ENCODE measurements around the gene ZNF492. TPM values are rescaled to one million over a fixed set of nuclear protein-coding genes. Genes with fewer than 3 reads are reported as not detected.
"Not testable (repeated sequence)": the region's sequence is repeated elsewhere in the genome, so short reads cannot be mapped to it uniquely, and the experiment has no call there.

Gene ZNF492
- not detected in 2 replicates for total RNA-seq (2013; cell fraction: nucleolus; rRNA removed)
- total RNA-seq (2014; rRNA removed) (not detected in 2 replicates), total RNA-seq (2014; rRNA removed; fragmentation: Illumina TruSeq; extraction: Trizol) (not detected in 2 replicates), total RNA-seq (2021) (not detected in 2 replicates), polyA plus RNA-seq (2011; rRNA removed) (not detected in 2 replicates), polyA plus RNA-seq (2014; fragmentation: Illumina TruSeq; extraction: Trizol) (not detected in 2 replicates), polyA plus RNA-seq (2014; fragmentation: Nextera tagmentation; extraction: Ambion mirVana) (not detected), polyA plus RNA-seq (2014; rRNA removed) (not detected in 2 replicates), polyA plus RNA-seq (2016; fragmentation: Nextera tagmentation; extraction: Ambion mirVana) (not detected), polyA minus RNA-seq (2011; rRNA and poly(A)+ RNA removed) (not detected in 2 replicates), Bru-seq, nascent RNA (not detected), BruChase-seq, experiment 1, labeled RNA remaining after a 6-hour chase (not detected), BruChase-seq, experiment 2, labeled RNA remaining after a 2-hour chase (not detected)
- not detected for polyA plus RNA-seq (2011; ENCODE audit: low read depth)
- polyA plus RNA-seq (2011; cell fraction: cytosol; rRNA removed), result not detected in 2 replicates
- not detected in 2 replicates for polyA plus RNA-seq (2011; cell fraction: nucleus; rRNA removed)
- polyA plus RNA-seq (2012), result not detected in 2 replicates
- polyA minus RNA-seq (2011; cell fraction: cytosol; rRNA and poly(A)+ RNA removed), result not detected in 2 replicates
- not detected in 2 replicates for polyA minus RNA-seq (2011; cell fraction: nucleus; rRNA and poly(A)+ RNA removed)
- long read RNA-seq, experiment 1, result 0 reads
- long read RNA-seq, experiment 2, result 0 reads

- H3K27me3 ChIP-seq (replicated peaks in 1 of 2; ENCODE audit: control insufficient read depth in 2 of 2, insufficient read depth in 2 of 2, low read length in 1 of 2); in situ Hi-C loops (cut with MboI); CTCF ChIA-PET; BruUV-seq (replicated peaks); H3K4me1 ChIP-seq (ENCODE audit: control insufficient read depth, insufficient read depth, low read length); POLR2A ChIA-PET; SMC1A ChIA-PET (ENCODE audit: uncharacterized antibody, unreplicated experiment); H4K20me1 ChIP-seq (ENCODE audit: control insufficient read depth, insufficient read depth); H3K9ac ChIP-seq (ENCODE audit: control insufficient read depth, insufficient read depth, low read length); H3K9me3 ChIP-seq (replicated peaks; ENCODE audit: control insufficient read depth, insufficient read depth, low read length); ATAC-seq; H2AFZ ChIP-seq (ENCODE audit: control insufficient read depth, low read depth, low read length); FAIRE-seq; RAD21 ChIA-PET (ENCODE audit: unreplicated experiment); H3K4me2 ChIP-seq (ENCODE audit: control insufficient read depth, insufficient read depth); intact Hi-C loops (cut with micrococcal nuclease; ENCODE audit: unreplicated experiment); DNase-seq (ENCODE audit: low read depth, low spot score); H3K27ac ChIP-seq (ENCODE audit: control insufficient read depth, insufficient read depth); H3K79me2 ChIP-seq (ENCODE audit: control insufficient read depth, insufficient read depth, low read length); H3K36me3 ChIP-seq (ENCODE audit: control insufficient read depth in 2 of 2, insufficient read depth in 2 of 2, low read length in 1 of 2); H3K4me3 ChIP-seq: not testable (repeated sequence)
- WGBS (ENCODE audit: insufficient coverage, insufficient replicate concordance, low lambda C conversion rate, missing lambda C conversion rate), result 70% methylated on average over 31 of the region's 36 CpGs
These were observed at the start of gene ZNF492 for GRCh38 chr19:22633706-22634449. Gene ZNF492, plus strand, starts transcription at chr19:22634324. Its CDS starts 19,076 bp downstream, at chr19:22653400.

DNA sequence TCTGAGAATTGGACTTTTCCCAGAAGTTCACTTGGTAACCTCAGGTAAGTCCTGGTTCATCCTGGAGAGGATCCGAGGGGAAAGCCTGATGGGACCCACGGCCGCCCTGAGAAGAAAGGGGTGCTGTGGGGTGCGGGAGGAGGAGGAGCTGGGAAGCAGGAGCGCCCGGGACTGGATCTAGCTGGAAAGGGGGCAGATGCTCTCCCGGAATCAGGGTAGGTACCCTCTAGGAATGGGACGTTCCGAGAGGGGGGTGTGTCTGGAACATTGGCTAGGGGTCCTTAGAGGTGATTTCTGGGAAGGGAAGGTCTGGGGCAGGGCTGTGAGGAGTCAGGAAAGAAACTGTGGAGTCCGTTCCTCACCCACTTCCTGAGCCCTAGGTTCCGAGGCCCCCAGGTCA lies 38.7 kb upstream of the ZNF492 start:
- Histone ChIP-seq H3K9ac (ENCODE audit: control insufficient read depth, insufficient read depth, low read length) (no peak overlapping the region), H2AFZ (ENCODE audit: control insufficient read depth, low read depth, low read length) (no peak overlapping the region), H3K27me3 (replicated peaks in 1 of 2; ENCODE audit: control insufficient read depth in 2 of 2, insufficient read depth in 2 of 2, low read length in 1 of 2) (no peaks in the 10 kb centered on the region), H3K4me1 (ENCODE audit: control insufficient read depth, insufficient read depth, low read length) (no peaks in the 10 kb centered on the region), H3K27ac (ENCODE audit: control insufficient read depth, insufficient read depth) (no peak overlapping the region), H4K20me1 (ENCODE audit: control insufficient read depth, insufficient read depth) (no peaks in the 10 kb centered on the region), H3K4me3 (no peak overlapping the region), H3K36me3 (ENCODE audit: control insufficient read depth in 2 of 2, insufficient read depth in 2 of 2, low read length in 1 of 2) (no peaks in the 10 kb centered on the region), H3K79me2 (ENCODE audit: control insufficient read depth, insufficient read depth, low read length) (no peaks in the 10 kb centered on the region), H3K9me3 (replicated peaks; ENCODE audit: control insufficient read depth, insufficient read depth, low read length) (no peaks in the 10 kb centered on the region; the same call in 2 of the 3 replicates), H3K4me2 (ENCODE audit: control insufficient read depth, insufficient read depth) (no peak overlapping the region)
- FAIRE-seq (no peak), ATAC-seq (no peak), DNase-seq (ENCODE audit: low read depth, low spot score) (no peak)
- POLR2A ChIA-PET, result no interaction called here
- in situ Hi-C loops (cut with MboI), result no loop called here
- SMC1A ChIA-PET (ENCODE audit: uncharacterized antibody, unreplicated experiment), result no interaction called here
- RAD21 ChIA-PET (ENCODE audit: unreplicated experiment), result no interaction called here
- intact Hi-C loops (cut with micrococcal nuclease; ENCODE audit: unreplicated experiment), result no loop called here
- CTCF ChIA-PET, result no interaction called here
- 18% methylated on average over 9 of the region's 11 CpGs for whole genome bisulfite sequencing (ENCODE audit: insufficient coverage, insufficient replicate concordance, low lambda C conversion rate, missing lambda C conversion rate)
- TF ChIP-seq, protein P1, sequence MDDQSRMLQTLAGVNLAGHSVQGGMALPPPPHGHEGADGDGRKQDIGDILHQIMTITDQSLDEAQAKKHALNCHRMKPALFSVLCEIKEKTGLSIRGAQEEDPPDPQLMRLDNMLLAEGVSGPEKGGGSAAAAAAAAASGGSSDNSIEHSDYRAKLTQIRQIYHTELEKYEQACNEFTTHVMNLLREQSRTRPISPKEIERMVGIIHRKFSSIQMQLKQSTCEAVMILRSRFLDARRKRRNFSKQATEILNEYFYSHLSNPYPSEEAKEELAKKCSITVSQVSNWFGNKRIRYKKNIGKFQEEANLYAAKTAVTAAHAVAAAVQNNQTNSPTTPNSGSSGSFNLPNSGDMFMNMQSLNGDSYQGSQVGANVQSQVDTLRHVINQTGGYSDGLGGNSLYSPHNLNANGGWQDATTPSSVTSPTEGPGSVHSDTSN (IDR thresholded peaks at IDR 0.05; ENCODE audit: insufficient replicate concordance, low read depth, low read length), result no peak
- no TSS peak for BruUV-seq (replicated peaks)
